ENCODE measurements around the gene MORN3.

DNA sequence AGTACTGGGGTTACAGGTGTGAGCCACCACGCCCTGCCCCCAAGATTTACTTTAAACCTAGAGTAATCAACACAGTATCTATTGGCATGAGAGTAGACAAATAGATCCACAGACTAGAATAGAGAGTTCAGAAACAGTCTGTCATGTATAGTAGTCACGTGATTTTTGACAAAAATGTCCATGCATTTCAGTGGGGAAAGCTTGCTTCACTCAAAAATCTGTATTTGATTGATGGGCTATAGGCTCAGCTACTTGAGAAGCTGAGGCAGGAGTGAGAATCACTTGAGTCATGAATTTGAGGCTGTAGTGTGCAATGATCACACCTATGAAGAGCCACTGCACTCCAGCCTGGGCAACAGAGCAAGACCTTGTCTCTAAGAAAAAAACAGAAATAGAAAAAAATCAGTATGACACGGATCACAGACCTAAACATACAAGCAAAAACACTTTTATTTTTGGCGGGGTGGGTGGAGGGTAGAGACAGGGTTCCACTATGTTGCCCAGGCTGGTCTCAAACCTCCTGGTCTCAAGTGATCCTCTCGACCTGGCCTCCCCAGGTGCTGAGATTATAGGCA is 50.7 kb downstream of the MORN3 start:
- TF ChIP-seq, protein P1, sequence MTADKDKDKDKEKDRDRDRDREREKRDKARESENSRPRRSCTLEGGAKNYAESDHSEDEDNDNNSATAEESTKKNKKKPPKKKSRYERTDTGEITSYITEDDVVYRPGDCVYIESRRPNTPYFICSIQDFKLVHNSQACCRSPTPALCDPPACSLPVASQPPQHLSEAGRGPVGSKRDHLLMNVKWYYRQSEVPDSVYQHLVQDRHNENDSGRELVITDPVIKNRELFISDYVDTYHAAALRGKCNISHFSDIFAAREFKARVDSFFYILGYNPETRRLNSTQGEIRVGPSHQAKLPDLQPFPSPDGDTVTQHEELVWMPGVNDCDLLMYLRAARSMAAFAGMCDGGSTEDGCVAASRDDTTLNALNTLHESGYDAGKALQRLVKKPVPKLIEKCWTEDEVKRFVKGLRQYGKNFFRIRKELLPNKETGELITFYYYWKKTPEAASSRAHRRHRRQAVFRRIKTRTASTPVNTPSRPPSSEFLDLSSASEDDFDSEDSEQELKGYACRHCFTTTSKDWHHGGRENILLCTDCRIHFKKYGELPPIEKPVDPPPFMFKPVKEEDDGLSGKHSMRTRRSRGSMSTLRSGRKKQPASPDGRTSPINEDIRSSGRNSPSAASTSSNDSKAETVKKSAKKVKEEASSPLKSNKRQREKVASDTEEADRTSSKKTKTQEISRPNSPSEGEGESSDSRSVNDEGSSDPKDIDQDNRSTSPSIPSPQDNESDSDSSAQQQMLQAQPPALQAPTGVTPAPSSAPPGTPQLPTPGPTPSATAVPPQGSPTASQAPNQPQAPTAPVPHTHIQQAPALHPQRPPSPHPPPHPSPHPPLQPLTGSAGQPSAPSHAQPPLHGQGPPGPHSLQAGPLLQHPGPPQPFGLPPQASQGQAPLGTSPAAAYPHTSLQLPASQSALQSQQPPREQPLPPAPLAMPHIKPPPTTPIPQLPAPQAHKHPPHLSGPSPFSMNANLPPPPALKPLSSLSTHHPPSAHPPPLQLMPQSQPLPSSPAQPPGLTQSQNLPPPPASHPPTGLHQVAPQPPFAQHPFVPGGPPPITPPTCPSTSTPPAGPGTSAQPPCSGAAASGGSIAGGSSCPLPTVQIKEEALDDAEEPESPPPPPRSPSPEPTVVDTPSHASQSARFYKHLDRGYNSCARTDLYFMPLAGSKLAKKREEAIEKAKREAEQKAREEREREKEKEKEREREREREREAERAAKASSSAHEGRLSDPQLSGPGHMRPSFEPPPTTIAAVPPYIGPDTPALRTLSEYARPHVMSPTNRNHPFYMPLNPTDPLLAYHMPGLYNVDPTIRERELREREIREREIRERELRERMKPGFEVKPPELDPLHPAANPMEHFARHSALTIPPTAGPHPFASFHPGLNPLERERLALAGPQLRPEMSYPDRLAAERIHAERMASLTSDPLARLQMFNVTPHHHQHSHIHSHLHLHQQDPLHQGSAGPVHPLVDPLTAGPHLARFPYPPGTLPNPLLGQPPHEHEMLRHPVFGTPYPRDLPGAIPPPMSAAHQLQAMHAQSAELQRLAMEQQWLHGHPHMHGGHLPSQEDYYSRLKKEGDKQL (CRISPR knock-in tag; IDR thresholded peaks at IDR 0.05; ENCODE audit: borderline replicate concordance): no peak
- TF ChIP-seq EZH2 (IDR thresholded peaks at IDR 0.05; ENCODE audit: borderline replicate concordance, low read depth, low read length) (no peak), ZBTB7A (IDR thresholded peaks at IDR 0.05; ENCODE audit: borderline replicate concordance, control insufficient read depth, low read depth, low read length) (no peak), JUNB (CRISPR knock-in tag; conservative IDR thresholded peaks at IDR 0.05) (no peak)
